CD4-positive, alpha-beta T cell treated with Interleukin-2 at 100 ng/mL for 4 hours (primary cell): ENCODE data around the gene ENOX1.

Experiments used
- DNase-seq: peaks from one replicate; pipeline ENCODE4 v3.0.0-alpha.2; 2020; ENCODE audit warnings: low spot score

Gene ENOX1

DNA sequence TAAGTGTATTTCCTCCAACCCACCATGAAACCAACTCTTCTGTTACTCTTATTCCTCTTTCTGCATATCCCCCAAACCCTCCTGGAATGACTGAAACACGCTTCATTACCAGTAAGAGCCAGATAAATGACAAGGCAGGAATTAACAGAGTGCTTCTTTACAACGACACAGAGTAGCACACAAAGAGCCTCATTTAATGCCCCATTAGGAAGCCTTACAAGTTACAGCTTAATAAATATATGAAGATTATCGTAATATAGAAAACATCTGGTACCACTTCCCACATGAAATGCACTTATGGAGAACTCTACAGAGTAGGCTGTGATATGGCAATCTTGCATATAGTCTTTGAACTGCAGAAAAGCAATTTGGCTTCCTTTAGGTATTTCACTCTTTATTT, 116.8 kb downstream of the ENOX1 start:
- no peak for DNase-seq

DNA sequence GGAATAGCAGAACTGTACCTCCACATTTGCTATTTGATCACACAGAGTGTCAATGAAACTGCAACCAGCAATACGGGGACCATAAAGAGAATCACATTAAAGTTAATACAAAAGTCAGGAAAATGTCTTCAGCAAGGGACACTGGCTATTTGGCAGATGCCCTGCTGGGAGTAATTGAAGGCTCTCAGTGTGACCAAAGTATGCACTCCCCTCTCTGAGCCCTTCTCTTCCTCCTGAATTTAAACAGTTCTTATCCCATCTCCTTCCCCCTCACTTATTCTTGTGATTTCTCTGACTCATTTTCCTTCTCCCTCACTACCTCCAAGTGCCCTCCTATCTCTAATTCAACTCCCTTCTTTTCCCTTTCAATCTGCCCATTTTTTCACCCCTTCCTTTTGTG, 117.7 kb downstream of the ENOX1 start:
- DNase-seq: no peak

DNA sequence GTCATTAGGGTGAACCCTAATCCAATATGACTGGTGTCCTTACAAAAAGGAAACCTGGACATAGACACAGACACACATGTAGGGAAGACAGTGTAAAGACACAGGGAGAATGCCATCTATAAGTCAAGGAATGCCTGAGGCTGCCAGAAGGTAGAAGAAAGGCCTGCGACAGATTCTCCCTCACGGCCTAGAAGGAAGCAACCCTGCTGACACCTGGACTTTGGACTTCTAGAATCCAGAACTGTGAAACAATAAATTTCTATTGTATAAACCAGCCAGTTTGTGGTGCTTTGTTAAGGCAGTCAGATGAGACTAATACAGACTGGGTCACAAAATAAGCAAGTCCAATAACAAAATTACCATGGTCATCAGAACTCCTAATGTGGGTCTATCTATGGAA, 120.4 kb downstream of the ENOX1 start:
- no peak for DNase-seq

DNA sequence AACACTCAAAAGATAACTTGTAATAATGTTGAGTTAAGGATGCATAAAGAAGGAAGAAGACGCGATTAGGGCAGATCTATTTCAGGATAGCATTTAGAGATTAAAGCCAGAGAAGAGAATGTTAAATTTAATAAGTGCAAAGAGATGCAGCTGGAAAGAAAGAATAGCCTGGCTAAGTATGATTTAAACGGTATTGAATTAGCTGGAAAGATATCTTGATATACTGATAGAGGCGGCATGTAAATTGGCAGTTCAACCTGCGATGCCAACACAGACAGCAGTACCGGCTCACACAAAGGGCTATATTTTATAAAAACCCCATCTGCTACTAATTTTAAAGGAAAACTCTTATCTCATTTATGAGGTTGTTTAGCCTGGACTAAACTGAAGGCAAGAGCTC, 121.4 kb downstream of the ENOX1 start:
- no peak for DNase-seq

DNA sequence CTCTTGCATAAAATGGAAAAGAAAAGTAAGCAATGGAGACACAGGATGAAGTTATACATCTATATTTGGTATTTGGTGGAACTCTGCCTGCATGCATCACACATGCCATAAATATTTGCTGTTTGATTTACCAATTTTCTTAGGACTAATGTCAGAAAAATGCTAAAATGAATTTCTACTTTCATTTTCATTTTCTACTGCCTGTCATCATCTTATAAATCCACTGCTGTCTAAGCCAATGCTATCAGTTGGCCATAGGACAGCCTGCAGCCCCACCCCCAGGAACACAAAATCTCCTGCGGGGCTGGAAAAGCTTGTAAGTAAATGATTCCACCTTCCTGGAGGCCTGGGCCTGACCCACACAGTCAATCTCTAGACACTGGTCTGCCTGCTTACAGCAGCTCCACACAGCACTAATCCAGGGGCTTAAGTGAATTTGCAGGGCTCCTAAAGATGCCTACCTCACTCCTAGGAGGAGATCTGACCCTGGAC, 122.0 kb downstream of the ENOX1 start:
- no peak for DNase-seq

DNA sequence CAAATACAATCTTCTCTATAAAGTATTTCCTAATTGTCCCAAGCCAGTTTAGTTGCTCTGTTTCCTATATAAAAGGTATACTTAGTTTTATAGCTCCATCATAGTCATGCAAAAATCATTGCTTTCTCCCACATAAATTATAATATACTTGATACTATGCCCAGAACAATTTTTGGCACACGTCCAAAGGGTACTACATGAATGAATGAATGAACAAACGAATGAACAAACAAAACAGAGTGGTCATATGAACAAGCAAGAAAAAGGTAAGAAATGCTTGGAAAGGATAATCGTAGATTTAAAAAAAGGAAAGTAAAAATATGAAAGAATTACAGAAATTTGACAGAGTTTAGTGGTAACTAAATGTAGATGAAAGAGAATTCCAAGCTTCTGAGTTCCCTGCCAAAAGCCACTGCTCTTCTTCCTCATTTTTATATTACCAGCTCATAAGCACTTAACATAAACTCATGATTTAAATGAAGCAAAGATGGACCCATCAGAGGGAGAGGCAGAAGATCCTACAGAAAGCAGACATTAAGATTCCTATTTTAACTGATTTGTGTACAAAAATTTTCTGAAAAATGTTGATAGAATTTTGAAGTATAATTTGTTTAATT, 123.2 kb downstream of the ENOX1 start:
- DNase-seq: no peak

DNA sequence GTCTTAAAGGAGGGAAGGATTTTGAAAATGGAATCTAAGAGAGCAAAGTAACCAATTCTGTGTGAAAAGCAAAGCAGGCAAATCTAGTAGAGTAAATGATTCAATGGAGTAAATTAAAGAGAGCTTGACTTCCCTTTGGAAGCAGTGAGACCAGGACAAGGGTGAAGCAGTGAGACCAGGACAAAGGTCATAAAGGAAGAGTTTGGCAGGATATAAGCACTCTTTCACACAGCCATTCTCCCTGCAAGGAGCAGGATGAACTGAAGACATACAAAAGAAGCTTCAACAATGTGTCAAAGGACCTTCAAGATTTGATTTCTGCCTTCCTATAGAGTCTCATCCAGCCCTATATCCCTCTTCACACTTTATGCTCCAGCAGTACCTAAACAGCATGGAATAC, 123.8 kb downstream of the ENOX1 start:
- no peak for DNase-seq

DNA sequence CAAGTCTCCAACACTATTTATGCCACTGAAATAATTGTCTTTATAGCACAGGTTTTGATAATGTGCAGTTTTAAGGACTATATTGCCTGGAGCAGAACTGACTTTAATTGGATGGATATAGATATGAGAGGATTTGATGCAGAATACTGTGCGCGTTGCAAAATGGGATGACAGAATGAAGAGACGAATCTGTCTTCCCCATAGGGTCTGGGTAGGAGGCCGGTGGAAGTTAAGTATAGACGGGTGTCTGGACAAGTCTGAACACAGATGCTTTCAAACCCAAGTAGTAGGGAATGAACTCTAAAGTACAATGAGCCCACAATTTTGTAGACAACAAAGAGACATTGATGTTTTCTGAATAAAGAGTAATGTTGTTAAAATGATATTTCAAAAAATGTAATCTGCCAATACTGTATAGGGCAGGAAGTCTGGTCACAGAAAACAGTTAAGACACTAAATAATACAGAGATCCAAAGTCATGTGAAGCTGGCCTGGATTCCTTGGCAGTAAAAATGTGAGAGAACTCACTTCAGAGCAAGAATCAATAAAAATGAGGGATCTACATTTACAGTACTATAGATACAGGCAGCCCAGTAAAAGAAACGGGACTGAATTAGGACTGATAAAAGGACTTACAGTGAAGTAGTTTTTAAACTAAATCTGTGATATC, 125.5 kb downstream of the ENOX1 start:
- DNase-seq: no peak

DNA sequence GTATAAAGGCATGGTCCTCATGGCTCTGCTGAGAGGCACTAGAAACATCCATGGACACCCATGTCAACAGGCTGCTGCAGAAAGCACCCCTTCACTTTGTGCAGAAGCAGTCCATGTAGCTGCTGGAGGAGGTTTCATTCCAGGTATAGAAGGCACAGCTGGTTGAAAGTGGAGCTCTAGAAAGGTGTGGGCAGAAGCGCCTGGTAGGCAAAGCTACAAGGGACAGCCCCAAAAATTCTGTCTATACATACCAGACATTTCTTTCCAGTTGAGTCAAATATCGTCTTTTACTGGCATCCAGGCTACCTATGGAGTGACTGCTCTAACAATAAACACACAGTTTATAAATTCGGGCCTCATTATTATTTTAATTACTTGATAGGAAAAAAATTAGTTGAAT, 129.3 kb downstream of the ENOX1 start:
- DNase-seq: no peak

DNA sequence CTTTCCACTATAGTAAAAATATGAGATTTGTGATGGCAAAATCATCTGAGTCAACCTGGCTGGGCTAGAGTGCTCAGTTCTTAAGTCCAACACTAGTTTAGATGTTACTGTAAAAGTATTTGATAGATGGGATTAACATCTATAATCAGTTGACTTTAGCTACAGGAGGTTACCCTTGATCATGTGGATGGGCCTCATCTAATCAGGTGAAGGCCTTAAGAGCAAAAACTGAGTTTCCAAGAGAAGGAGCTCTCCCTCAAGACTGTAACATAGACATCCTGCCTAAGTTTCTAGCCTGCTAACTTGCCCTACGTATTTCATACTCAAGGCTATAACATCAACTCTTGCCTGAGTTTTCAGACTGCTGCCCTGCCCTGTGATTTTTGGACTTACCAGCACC, 132.8 kb downstream of the ENOX1 start:
- no peak for DNase-seq

DNA sequence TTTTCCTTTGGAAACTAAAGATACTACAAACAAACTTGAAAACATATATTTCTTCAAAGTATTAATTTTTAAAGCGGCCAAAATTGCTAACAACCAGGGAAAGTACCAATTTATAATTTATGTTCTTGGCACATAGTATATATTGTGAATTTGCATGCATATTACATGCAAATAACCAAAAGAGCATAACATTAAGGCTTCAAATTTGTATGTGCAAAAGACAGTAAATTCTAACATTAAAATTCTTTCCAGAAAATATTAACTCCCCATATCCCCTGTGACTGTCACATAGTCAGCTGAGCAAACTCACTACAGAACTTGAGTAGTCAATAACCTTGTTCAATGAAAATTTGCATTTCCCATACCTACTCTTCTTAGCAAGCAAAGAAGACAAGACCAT, 133.4 kb downstream of the ENOX1 start:
- no peak for DNase-seq

DNA sequence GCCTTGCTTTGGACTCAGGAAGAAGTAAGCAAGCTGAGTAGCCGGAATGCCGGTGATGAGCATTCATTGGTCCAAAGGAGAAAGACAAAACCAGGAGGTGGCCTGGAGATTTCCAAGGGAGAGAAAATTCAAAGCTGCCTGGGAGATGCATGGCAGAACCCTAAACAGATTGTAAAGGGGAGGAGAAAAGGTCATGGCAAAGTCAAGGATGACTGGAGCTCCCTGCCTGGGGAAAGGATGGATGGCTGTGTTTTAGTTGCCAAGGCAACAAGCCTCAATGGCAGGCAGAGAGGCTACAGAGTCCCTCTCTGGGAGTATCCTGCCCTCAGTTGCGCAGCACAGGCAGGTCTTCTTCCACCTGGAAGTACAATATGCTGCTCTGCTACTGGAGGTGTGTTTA, 134.0 kb downstream of the ENOX1 start:
- DNase-seq: no peak

DNA sequence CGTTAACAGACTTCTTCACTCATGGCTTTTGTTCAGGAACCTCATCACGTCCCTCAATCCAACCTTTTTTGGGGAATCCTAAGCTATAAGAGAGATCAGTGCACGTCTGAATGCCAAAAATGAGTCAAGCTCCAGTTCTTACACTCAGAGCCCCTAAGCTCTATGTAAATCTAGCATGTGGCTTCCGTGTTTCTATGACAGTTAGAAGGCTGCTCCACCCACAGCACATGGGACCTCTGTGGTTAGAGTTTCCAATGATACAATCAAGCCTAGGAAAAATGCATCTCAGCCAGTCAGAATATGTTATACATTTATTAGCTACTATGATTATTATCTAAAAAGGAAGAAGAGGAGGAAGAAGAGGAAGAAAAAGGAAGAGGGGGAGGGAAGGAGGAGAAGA, 135.9 kb downstream of the ENOX1 start:
- no peak for DNase-seq

DNA sequence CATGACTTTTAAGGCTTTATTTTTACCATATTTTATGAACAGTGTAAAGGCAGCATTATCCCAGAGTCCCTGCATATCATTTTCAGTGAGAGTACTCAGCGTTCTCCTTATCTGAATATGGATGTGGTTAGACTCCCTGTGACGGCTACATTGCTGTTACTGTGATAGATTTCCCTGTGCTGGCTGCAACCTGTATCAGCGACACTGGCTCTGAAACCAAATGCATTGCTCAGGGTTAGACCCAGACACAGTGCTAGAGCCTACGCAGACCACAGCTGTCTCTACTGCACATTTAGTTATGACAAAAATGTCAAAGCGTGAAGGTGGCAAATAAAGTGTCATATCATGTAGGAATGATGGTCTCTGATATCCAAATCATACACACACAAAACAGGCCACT, 138.0 kb downstream of the ENOX1 start:
- no peak for DNase-seq

DNA sequence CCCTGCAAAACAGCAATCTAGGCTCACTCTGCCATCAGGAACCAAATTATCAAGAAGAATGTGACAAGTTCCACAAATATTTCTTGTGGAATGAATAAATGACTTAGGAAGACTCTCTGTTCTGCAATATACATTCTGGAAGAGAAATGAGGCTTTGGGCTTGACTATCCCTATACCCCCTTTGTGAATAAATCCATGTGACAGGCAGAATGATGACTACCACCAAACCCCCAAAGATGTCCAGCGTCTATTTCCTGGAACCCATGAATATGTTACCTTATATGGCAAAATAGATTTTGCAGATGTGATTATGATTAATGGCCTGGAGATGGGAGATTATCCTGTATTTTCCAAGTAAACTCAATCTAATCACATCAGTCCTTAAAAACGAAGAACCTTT, 139.3 kb downstream of the ENOX1 start:
- no peak for DNase-seq

DNA sequence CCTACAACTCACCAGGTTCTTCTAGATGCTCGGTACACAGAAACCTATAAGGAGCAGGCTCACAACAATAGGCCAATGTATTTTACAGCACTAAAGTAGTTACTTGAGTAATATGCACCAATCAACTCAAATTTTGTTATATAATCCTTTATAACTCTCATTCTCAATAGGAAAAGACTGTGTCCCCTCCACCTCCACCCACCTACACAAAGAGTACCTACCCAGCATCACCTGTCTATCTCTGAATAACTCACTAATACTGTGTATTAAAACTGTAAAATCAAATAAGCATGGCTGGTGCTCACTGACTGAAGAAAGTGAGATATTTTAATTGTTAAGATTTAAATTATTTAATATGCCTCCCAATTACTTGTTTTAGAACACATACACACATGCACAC, 146.3 kb downstream of the ENOX1 start:
- DNase-seq: no peak

DNA sequence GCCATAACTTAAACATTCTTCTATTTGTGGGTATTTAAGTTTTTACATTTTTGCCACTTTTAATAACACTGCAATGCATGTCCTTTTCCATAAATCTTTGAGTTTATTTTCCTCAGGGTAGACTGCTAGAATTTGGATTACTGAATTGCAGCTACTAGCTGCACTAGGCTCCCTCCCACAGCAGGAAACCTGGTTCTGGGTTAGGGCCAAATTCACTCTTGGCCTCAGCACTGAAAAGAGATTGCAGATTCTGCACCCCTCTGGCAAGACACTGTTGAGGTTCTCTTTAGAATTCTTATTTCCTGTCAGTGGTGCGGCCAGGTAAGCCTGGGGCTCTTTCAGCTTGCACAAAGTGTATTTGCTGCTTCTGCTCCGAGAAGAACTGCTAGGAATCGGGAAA, 155.7 kb downstream of the ENOX1 start:
- no peak for DNase-seq

DNA sequence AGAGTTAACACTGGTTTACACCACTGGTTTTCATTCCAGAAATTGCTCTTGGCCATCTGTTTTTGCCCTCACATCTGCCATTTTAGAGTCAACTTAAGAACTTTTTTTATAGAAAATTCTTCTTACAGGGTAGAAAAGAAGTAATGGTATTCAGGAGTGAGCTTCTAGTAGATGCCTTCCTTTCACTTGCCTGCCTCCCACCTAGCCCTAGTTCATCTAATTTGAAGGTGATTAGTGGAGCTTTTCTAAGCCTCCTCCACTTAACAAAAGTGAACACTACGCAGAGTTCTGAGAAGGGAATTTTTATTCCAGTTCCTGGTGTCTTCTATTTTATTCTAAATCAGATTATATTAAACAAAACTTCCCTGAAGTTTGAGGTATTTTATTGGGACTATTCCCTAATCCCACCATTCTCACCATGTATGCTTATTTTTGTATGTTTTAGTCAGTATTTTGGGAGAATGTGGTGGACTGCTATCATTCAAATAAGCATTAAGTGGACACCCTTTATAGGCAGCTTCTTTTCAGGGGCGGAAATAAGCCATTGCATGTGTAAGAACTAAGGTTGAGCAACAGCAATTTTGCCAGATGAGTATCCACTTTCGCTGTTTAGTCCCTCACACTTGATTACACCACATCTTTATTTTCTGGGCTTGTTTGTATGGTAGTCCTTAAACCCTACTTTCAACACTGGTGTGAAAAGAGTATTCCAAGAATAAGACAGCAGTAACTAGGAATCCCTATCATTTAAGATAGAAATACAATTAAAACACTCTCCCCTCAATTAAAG, 156.9 kb downstream of the ENOX1 start:
- DNase-seq: no peak

DNA sequence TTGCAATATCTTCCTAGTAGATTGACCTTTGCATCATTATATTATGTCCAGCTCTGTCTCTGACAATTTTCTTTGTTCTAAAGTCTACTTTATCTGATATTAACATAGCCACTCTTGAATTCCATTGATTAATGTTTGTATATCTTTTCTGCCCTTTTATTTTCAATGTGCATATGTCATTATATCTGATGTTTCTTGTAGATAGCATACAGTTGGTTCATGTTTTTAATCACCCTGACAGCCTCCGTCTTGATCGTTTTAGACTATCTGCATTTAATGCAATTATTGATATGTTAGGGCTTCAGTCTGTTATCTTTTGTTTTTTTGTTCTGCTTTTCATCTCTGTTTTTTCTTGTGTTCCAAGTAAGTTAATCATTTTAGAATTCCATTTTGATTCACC, 159.8 kb downstream of the ENOX1 start:
- no peak for DNase-seq

DNA sequence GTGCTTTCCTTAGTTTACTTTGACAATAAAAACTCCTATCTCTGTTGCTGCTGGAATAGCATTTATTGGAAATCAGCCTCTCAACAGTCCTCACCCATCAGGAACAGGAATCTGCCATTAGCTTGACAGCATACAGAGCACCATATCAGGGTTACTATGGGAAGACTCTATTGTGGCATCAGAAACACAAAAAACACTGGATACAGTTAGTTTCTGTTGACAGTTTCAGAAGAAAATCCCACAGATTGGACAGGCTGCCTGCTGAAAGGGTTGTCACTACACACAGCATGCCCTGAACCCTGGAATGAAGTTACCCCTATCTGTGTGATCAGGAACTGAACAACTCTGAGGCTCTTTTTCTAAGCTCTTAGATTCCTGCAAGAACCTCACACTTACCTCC, 172.7 kb downstream of the ENOX1 start:
- DNase-seq: no peak

DNA sequence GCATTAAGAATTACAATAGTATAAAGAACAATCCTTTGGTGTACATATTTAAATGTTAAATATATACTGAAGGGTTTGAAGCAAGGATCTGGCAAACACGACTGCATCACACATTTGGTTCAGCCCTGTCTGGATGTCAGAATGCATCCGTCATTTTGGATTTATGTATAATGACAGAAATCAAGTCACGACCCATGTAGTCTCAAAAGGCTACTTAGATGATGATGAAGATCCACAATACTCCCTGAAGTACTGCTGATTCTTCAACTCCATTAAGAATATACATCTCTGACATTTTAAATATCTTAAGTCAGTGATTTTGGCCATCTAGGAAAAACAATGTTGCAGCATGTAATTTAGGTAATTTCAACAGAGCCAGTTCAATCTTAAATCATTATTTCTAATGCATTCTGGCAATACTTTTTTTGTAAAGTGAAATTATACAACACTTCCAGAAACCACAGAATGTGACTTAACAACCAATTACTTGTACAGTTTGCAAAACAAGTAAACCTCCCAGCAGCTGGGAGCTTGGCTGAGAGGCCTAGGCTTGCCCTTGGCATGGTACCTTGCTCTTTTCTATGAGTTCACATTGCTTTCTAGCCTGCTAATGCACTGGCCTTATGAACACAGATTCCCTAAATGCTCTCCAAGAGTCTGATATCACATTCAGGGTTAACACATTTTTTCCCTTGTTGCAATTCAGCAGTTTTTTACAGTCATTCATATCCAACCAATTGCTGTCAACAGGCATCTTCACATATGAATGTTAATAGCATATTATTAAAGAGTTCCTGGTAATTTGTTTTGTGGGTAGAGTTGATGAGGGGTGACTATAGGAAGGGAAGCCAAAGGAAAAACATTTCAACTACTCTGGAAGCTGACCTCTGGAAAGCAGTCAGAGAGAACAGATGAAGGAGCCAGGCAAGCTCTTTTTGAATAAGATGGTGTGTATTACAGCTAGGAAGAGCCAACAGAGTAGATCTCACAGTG, 175.2 kb downstream of the ENOX1 start:
- no peak for DNase-seq
